Nephron (organoid): ENCODE results near the gene PARD3.

Experiments used
- H3K27ac Mint-ChIP-seq, 3 experiments: 2 replicates each; pipeline ENCODE4 v1.8.0; 2020; ENCODE audit warnings: mixed read lengths in 3 of 3, mild to moderate bottlenecking in 2 of 3, moderate library complexity in 1 of 3
- H3K27me3 Mint-ChIP-seq: 2 replicates; pipeline ENCODE4 v1.8.0; 2021; ENCODE audit warnings: low read depth, mild to moderate bottlenecking, moderate library complexity, mixed read lengths
- H3K36me3 Mint-ChIP-seq: 2 replicates; pipeline ENCODE4 v1.8.0; 2020; ENCODE audit warnings: low read depth, mixed read lengths
- H3K4me1 Mint-ChIP-seq: 2 replicates; pipeline ENCODE4 v1.8.0; 2020; ENCODE audit warnings: mixed read lengths
- H3K4me3 Mint-ChIP-seq, 3 experiments: 2 replicates each; pipeline ENCODE4 v1.8.0; 2020; ENCODE audit warnings: mild to moderate bottlenecking in 3 of 3, mixed read lengths in 3 of 3, moderate library complexity in 2 of 3
- H3K9me3 Mint-ChIP-seq: 2 replicates; pipeline ENCODE4 v1.8.0; 2020; ENCODE audit warnings: mixed read lengths
- CTCF ChIP-seq, 3 experiments: fragments of 200-600 bp; sonication (generic); IDR thresholded peaks; one replicate each; pipeline ENCODE4 v1.5.0; 2021; ENCODE audit warnings: antibody characterized with exemption in 3 of 3; ENCODE audit not compliant: unreplicated experiment in 3 of 3

Gene PARD3

GRCh38 chr10:34602478-34602877 lies 212.6 kb downstream of the PARD3 start:
- no peak for TF ChIP-seq CTCF (IDR thresholded peaks at IDR 0.05; ENCODE audit: unreplicated experiment in 3 of 3)
- peaks cover 43% of the 10 kb centered on the region for H3K4me1 Mint-ChIP-seq
- no peaks in the 10 kb centered on the region for H3K36me3 Mint-ChIP-seq
- H3K27me3 Mint-ChIP-seq = no peaks in the 10 kb centered on the region
- no peak overlapping the region for H3K4me3 Mint-ChIP-seq
- peak overlapping the region in 1 of 3 experiments; percentile 5 for H3K27ac Mint-ChIP-seq
- no peaks in the 10 kb centered on the region for H3K9me3 Mint-ChIP-seq

GRCh38 chr10:34601691-34602090 lies 213.4 kb downstream of the PARD3 start:
- Mint-ChIP-seq H3K36me3 (no peaks in the 10 kb centered on the region), H3K4me1 (peaks cover 37% of the 10 kb centered on the region), H3K27me3 (no peaks in the 10 kb centered on the region), H3K4me3 (no peak overlapping the region), H3K27ac (no peak overlapping the region), H3K9me3 (no peaks in the 10 kb centered on the region)
- TF ChIP-seq CTCF (IDR thresholded peaks at IDR 0.05; ENCODE audit: unreplicated experiment in 3 of 3) = no peak

GRCh38 chr10:34599026-34599795 lies 215.9 kb downstream of the PARD3 start:
- peak overlapping the region; percentile 2 to 20 (median 19) for H3K27ac Mint-ChIP-seq

GRCh38 chr10:34596351-34596750 lies 218.7 kb downstream of the PARD3 start:
- Mint-ChIP-seq H3K4me1 (peaks cover 29% of the 10 kb centered on the region), H3K36me3 (no peaks in the 10 kb centered on the region)

More at GRCh38 chr10:34599026-34599795, 215.9 kb downstream of the PARD3 start:
- H3K27me3 Mint-ChIP-seq = no peaks in the 10 kb centered on the region
- no peaks in the 10 kb centered on the region for H3K9me3 Mint-ChIP-seq
- H3K36me3 Mint-ChIP-seq = no peaks in the 10 kb centered on the region
- H3K4me3 Mint-ChIP-seq = no peak overlapping the region
- TF ChIP-seq CTCF (IDR thresholded peaks at IDR 0.05; ENCODE audit: unreplicated experiment in 3 of 3) = no peak
- H3K4me1 Mint-ChIP-seq = peaks cover 42% of the 10 kb centered on the region

GRCh38 chr10:34593930-34594329 lies 221.2 kb downstream of the PARD3 start:
- H3K27me3 Mint-ChIP-seq = no peaks in the 10 kb centered on the region
- H3K27ac Mint-ChIP-seq = no peak overlapping the region
- peaks cover 24% of the 10 kb centered on the region for H3K4me1 Mint-ChIP-seq
- H3K4me3 Mint-ChIP-seq = no peak overlapping the region
- no peak for TF ChIP-seq CTCF (IDR thresholded peaks at IDR 0.05; ENCODE audit: unreplicated experiment in 3 of 3)
- no peaks in the 10 kb centered on the region for H3K9me3 Mint-ChIP-seq
- H3K36me3 Mint-ChIP-seq = peaks cover 4% of the 10 kb centered on the region

More at GRCh38 chr10:34596351-34596750, 218.7 kb downstream of the PARD3 start:
- no peaks in the 10 kb centered on the region for H3K27me3 Mint-ChIP-seq
- no peaks in the 10 kb centered on the region for H3K9me3 Mint-ChIP-seq
- H3K27ac Mint-ChIP-seq = no peak overlapping the region
- no peak overlapping the region for H3K4me3 Mint-ChIP-seq
- TF ChIP-seq CTCF (IDR thresholded peaks at IDR 0.05; ENCODE audit: unreplicated experiment in 3 of 3) = no peak

GRCh38 chr10:34593374-34593890 lies 221.7 kb downstream of the PARD3 start:
- no peaks in the 10 kb centered on the region for H3K27me3 Mint-ChIP-seq

More at GRCh38 chr10:34593374-34593890, 221.7 kb downstream of the PARD3 start:
- H3K27ac Mint-ChIP-seq = no peak overlapping the region
- H3K4me3 Mint-ChIP-seq = no peak overlapping the region
- TF ChIP-seq CTCF (IDR thresholded peaks at IDR 0.05; ENCODE audit: unreplicated experiment in 3 of 3) = no peak
- H3K36me3 Mint-ChIP-seq = peaks cover 4% of the 10 kb centered on the region
- H3K4me1 Mint-ChIP-seq = peaks cover 21% of the 10 kb centered on the region
- H3K9me3 Mint-ChIP-seq = no peaks in the 10 kb centered on the region
